GM23338 (cell line): ENCODE measurements around the gene F13B. TPM values are rescaled to one million over a fixed set of nuclear protein-coding genes. Genes with fewer than 3 reads are reported as not detected.

Experiments used
- ATAC-seq: fragments of 200-7000 bp; cut with Tn5 transposase; 3 replicates; pipeline ENCODE4 v1.9.1; 2020
- DNase-seq: peaks from one replicate; pipeline ENCODE4 v3.0.0-alpha.2; 2015; ENCODE audit warnings: low spot score
- H2AFZ ChIP-seq: fragments of 200-600 bp; sonication (generic); 2 replicates; pipeline ENCODE4 v1.8.0; 2016; ENCODE audit warnings: antibody characterized with exemption, mild to moderate bottlenecking, moderate library complexity
- H3F3A ChIP-seq: fragments of 200-600 bp; sonication (generic); replicated peaks from 2 replicates; pipeline ENCODE4 v1.8.0; 2017; ENCODE audit warnings: antibody characterized with exemption, mixed run types, low read depth
- H3K27ac ChIP-seq: fragments of 200-600 bp; sonication (generic); 2 replicates; pipeline ENCODE4 v1.6.1; 2016; ENCODE audit warnings: low read depth
- H3K27me3 ChIP-seq: fragments of 200-600 bp; sonication (generic); 2 replicates; pipeline ENCODE4 v1.8.0; 2016; ENCODE audit warnings: mild to moderate bottlenecking, mixed run types, moderate library complexity; ENCODE audit not compliant: insufficient read depth
- H3K36me3 ChIP-seq: fragments of 200-600 bp; sonication (generic); 2 replicates; pipeline ENCODE4 v1.8.0; 2016; ENCODE audit warnings: mild to moderate bottlenecking; ENCODE audit not compliant: insufficient read depth
- H3K4me1 ChIP-seq: fragments of 200-600 bp; sonication (generic); 2 replicates; pipeline ENCODE4 v1.8.0; 2016; ENCODE audit warnings: mild to moderate bottlenecking, moderate library complexity; ENCODE audit not compliant: insufficient read depth
- H3K4me2 ChIP-seq: fragments of 200-600 bp; sonication (generic); 2 replicates; pipeline ENCODE4 v1.7.1; 2017; ENCODE audit warnings: mixed run types
- H3K4me3 ChIP-seq: fragments of 200-600 bp; sonication (generic); 2 replicates; pipeline ENCODE4 v1.6.1; 2016; ENCODE audit warnings: mixed run types
- H3K79me2 ChIP-seq: fragments of 200-600 bp; sonication (generic); replicated peaks from 2 replicates; pipeline ENCODE4 v1.8.0; 2017; ENCODE audit warnings: mild to moderate bottlenecking; ENCODE audit not compliant: insufficient read depth
- H3K9me2 ChIP-seq: fragments of 200-600 bp; sonication (generic); 2 replicates; pipeline ENCODE4 v1.8.0; 2017; ENCODE audit not compliant: insufficient read depth
- H4K20me1 ChIP-seq: fragments of 200-600 bp; sonication (generic); replicated peaks from 2 replicates; pipeline ENCODE4 v1.8.0; 2017; ENCODE audit warnings: mild to moderate bottlenecking; ENCODE audit not compliant: insufficient read depth
- H3K27ac Mint-ChIP-seq: 2 replicates; pipeline ENCODE4 v1.8.0; 2020; ENCODE audit warnings: inconsistent platforms, mild to moderate bottlenecking, moderate library complexity, mixed read lengths
- H3K27me3 Mint-ChIP-seq: 3 replicates; pipeline ENCODE4 v1.8.0; 2022; ENCODE audit warnings: low read depth, mild to moderate bottlenecking, moderate library complexity, mixed read lengths, inconsistent platforms; ENCODE audit not compliant: insufficient read depth, poor library complexity
- H3K36me3 Mint-ChIP-seq: 3 replicates; pipeline ENCODE4 v1.8.0; 2021; ENCODE audit warnings: low read depth, mild to moderate bottlenecking, inconsistent platforms, moderate library complexity, mixed read lengths
- H3K4me1 Mint-ChIP-seq: 3 replicates; pipeline ENCODE4 v1.8.0; 2020; ENCODE audit warnings: mild to moderate bottlenecking, inconsistent platforms, mixed read lengths
- H3K4me3 Mint-ChIP-seq: 3 replicates; pipeline ENCODE4 v1.8.0; 2021; ENCODE audit warnings: moderate library complexity, mild to moderate bottlenecking, inconsistent platforms, mixed read lengths
- H3K9me3 Mint-ChIP-seq: 3 replicates; pipeline ENCODE4 v1.8.0; 2020; ENCODE audit warnings: moderate library complexity, mild to moderate bottlenecking, inconsistent platforms, mixed read lengths
- CREB1 ChIP-seq: fragments of 250-450 bp; sonication (Bioruptor Pico); IDR thresholded peaks from 2 replicates; pipeline ENCODE4 v1.5.0; 2020; ENCODE audit warnings: low read depth, mild to moderate bottlenecking, moderate library complexity
- CTCF ChIP-seq, 2 experiments: fragments of 200-600 bp in 1 of 2; sonication (generic) in 1 of 2; conservative IDR thresholded peaks; 2 replicates each; pipeline versions ENCODE4 v1.5.1 to v1.6.1; 2016 to 2017; ENCODE audit warnings: antibody characterized with exemption in 2 of 2, low read depth in 2 of 2, mild to moderate bottlenecking in 2 of 2, moderate library complexity in 1 of 2
- ETS1 ChIP-seq: IDR thresholded peaks from 2 replicates; pipeline ENCODE4 v1.6.1; 2016; ENCODE audit warnings: antibody characterized with exemption
- EZH2 ChIP-seq: fragments of 200-600 bp; sonication (generic); IDR thresholded peaks from one replicate; pipeline ENCODE4 v1.8.0; 2017; ENCODE audit warnings: antibody characterized with exemption, mild to moderate bottlenecking, low read depth; ENCODE audit not compliant: unreplicated experiment
- EZH2phosphoT487 ChIP-seq: fragments of 200-600 bp; sonication (generic); IDR thresholded peaks from one replicate; pipeline ENCODE4 v1.8.1; 2018; ENCODE audit warnings: antibody characterized with exemption; ENCODE audit not compliant: unreplicated experiment
- JUNB ChIP-seq: IDR thresholded peaks from one replicate; pipeline ENCODE4 v1.6.1; 2016; ENCODE audit warnings: antibody characterized with exemption; ENCODE audit not compliant: unreplicated experiment
- NANOG ChIP-seq: IDR thresholded peaks from 2 replicates; pipeline ENCODE4 v1.6.1; 2016; ENCODE audit warnings: antibody characterized with exemption, borderline replicate concordance
- POLR2AphosphoS5 ChIP-seq: IDR thresholded peaks from 2 replicates; pipeline ENCODE4 v1.6.1; 2016; ENCODE audit warnings: antibody characterized with exemption, low read depth
- REST ChIP-seq: IDR thresholded peaks from one replicate; pipeline ENCODE4 v1.6.1; 2018; ENCODE audit warnings: antibody characterized with exemption; ENCODE audit not compliant: unreplicated experiment
- STAT1 ChIP-seq: IDR thresholded peaks from one replicate; pipeline ENCODE4 v1.6.1; 2016; ENCODE audit warnings: antibody characterized with exemption; ENCODE audit not compliant: unreplicated experiment
- ZNF331 ChIP-seq: fragments of 250-450 bp; sonication (Bioruptor Pico); IDR thresholded peaks from 2 replicates; pipeline ENCODE4 v1.5.0; 2020; ENCODE audit warnings: low read depth, mild to moderate bottlenecking, moderate library complexity
- polyA plus RNA-seq: library from polyadenylated mRNA; unstranded; fragments of >200 nt; fragmentation: Nextera tagmentation; extraction: Ambion mirVana; gene quantifications from 2 replicates; pipeline ENCODE4 v1.2.1, GENCODE V29; 2016
- total RNA-seq: library from RNA; depleted of rRNA; stranded (reverse); fragments of >200 nt; shearing (Covaris generic); gene quantifications from 2 replicates; pipeline ENCODE4 v1.2.3, GENCODE V29; 2014

The F13B gene
- total and polyA plus RNA-seq, 2 experiments from 2014 or later, result not detected

- TF ChIP-seq EZH2phosphoT487 (no peak), REST (no peak), JUNB (no peak), POLR2AphosphoS5 (no peak), ETS1 (no peak), CREB1 (CRISPR knock-in tag) (no peak), EZH2 (no peak)
Observed at GRCh38 chr1:197049100-197049499, 18.0 kb downstream of the F13B start (continued).

- H3F3A ChIP-seq, result no peaks in the 10 kb centered on the region
- H3K27me3 ChIP-seq, result no peaks in the 10 kb centered on the region
- Mint-ChIP-seq H3K4me3 (no peak overlapping the region), H3K27ac (no peak overlapping the region), H3K4me1 (no peaks in the 10 kb centered on the region), H3K27me3 (peaks cover 1% of the 10 kb centered on the region), H3K36me3 (no peaks in the 10 kb centered on the region), H3K9me3 (no peaks in the 10 kb centered on the region)
- H3K4me3 ChIP-seq, result no peak overlapping the region
- no peaks in the 10 kb centered on the region for H3K4me1 ChIP-seq
- H3K4me2 ChIP-seq, result no peak overlapping the region
- ATAC-seq, result no peak
- no peaks in the 10 kb centered on the region for H3K36me3 ChIP-seq
- no peak for DNase-seq
- no peaks in the 10 kb centered on the region for H3K79me2 ChIP-seq
- H4K20me1 ChIP-seq, result no peaks in the 10 kb centered on the region
- no peak overlapping the region for H3K27ac ChIP-seq
- no peaks in the 10 kb centered on the region for H3K9me2 ChIP-seq
- no peak overlapping the region for H2AFZ ChIP-seq
- no peak for TF ChIP-seq ZNF331 (CRISPR knock-in tag)
- no peak for TF ChIP-seq REST
- no peak for TF ChIP-seq NANOG
- TF ChIP-seq JUNB, result no peak
- no peak for TF ChIP-seq POLR2AphosphoS5
- TF ChIP-seq CTCF (conservative IDR thresholded peaks at IDR 0.05; ENCODE audit: low read depth in 2 of 2), result no peak
- no peak for TF ChIP-seq EZH2phosphoT487
- no peak for TF ChIP-seq STAT1
- no peak for TF ChIP-seq ETS1
- no peak for TF ChIP-seq CREB1 (CRISPR knock-in tag)
Observed at GRCh38 chr1:197042676-197043341, 24.3 kb downstream of the F13B start.
